WERI-Rb-1 (cell line): ENCODE results near the gene SFXN4.

ENCODE experiments used
- DNase-seq: peaks from one replicate; pipeline ENCODE4 v3.0.0-alpha.2; 2020
- H3K27ac ChIP-seq: fragments of 250-450 bp; sonication (Bioruptor Pico); 2 replicates; pipeline ENCODE4 v1.5.1; 2020; ENCODE audit warnings: mild to moderate bottlenecking, moderate library complexity
- H3K27me3 ChIP-seq: fragments of 250-450 bp; sonication (Bioruptor Pico); 2 replicates; pipeline ENCODE4 v1.5.1; 2021; ENCODE audit warnings: mild to moderate bottlenecking, low read depth, moderate library complexity; ENCODE audit not compliant: insufficient read depth, severe bottlenecking
- H3K36me3 ChIP-seq: fragments of 250-450 bp; sonication (Bioruptor Pico); 2 replicates; pipeline ENCODE4 v1.5.1; 2020; ENCODE audit warnings: mild to moderate bottlenecking, moderate library complexity
- H3K4me3 ChIP-seq: 2 replicates; pipeline ENCODE4 v1.5.1; 2011; ENCODE audit warnings: low read depth, mild to moderate bottlenecking, control low read depth, low read length
- H3K9me3 ChIP-seq: fragments of 250-450 bp; sonication (Bioruptor Pico); 2 replicates; pipeline ENCODE4 v1.5.1; 2021; ENCODE audit warnings: mild to moderate bottlenecking, moderate library complexity; ENCODE audit not compliant: severe bottlenecking
- CTCF ChIP-seq: IDR thresholded peaks from 2 replicates; pipeline ENCODE4 v1.5.1; 2011; ENCODE audit warnings: low read depth, mild to moderate bottlenecking, control low read depth, inconsistent platforms, low read length

Gene SFXN4

GRCh38 chr10:119205894-119206602, 40.5 kb upstream of the SFXN4 start:
- peak overlapping the region; percentile 99 for H3K27ac ChIP-seq

GRCh38 chr10:119203006-119203405, 37.5 kb upstream of the SFXN4 start:
- no peaks in the 10 kb centered on the region for H3K36me3 ChIP-seq
- H3K27ac ChIP-seq, result no peak overlapping the region
- no peaks in the 10 kb centered on the region for H3K9me3 ChIP-seq
- H3K27me3 ChIP-seq, result no peaks in the 10 kb centered on the region
- TF ChIP-seq CTCF, result no peak
- no peak for DNase-seq
- no peak overlapping the region for H3K4me3 ChIP-seq

More at GRCh38 chr10:119205894-119206602, 40.5 kb upstream of the SFXN4 start:
- Histone ChIP-seq H3K27me3 (no peaks in the 10 kb centered on the region), H3K4me3 (peak overlapping the region; percentile 40), H3K9me3 (no peaks in the 10 kb centered on the region), H3K36me3 (no peaks in the 10 kb centered on the region; the same call in 1 of the 2 replicates)
- TF ChIP-seq CTCF, result no peak
- peak; percentile 73 for DNase-seq

GRCh38 chr10:119201233-119201632, 35.7 kb upstream of the SFXN4 start:
- Histone ChIP-seq H3K27me3 (no peaks in the 10 kb centered on the region), H3K36me3 (no peaks in the 10 kb centered on the region), H3K9me3 (no peaks in the 10 kb centered on the region), H3K27ac (no peak overlapping the region), H3K4me3 (no peak overlapping the region)
- TF ChIP-seq CTCF, result no peak
- DNase-seq, result no peak

- H3K4me3 ChIP-seq, result no peak overlapping the region
- no peaks in the 10 kb centered on the region for H3K36me3 ChIP-seq
- no peaks in the 10 kb centered on the region for H3K9me3 ChIP-seq
- no peaks in the 10 kb centered on the region for H3K27me3 ChIP-seq
- TF ChIP-seq CTCF, result peak; percentile 96
- DNase-seq, result peak; percentile 77
- H3K27ac ChIP-seq, result no peak overlapping the region
Observed at GRCh38 chr10:119199231-119199992, 33.9 kb upstream of the SFXN4 start.

GRCh38 chr10:119198438-119198837, 32.9 kb upstream of the SFXN4 start:
- Histone ChIP-seq H3K9me3 (no peaks in the 10 kb centered on the region), H3K36me3 (no peaks in the 10 kb centered on the region), H3K27ac (no peak overlapping the region), H3K27me3 (no peaks in the 10 kb centered on the region), H3K4me3 (no peak overlapping the region)
- peak; percentile 37; the same call in 1 of the 2 replicates for TF ChIP-seq CTCF
- DNase-seq, result peak; percentile 34
